Prostate gland (tissue), 2 donors: ENCODE results near the gene CD82.

ENCODE experiments used
- CTCF ChIP-seq, 4 experiments: fragments of 200-600 bp in 2 of 4; fragments of 450-650 bp in 2 of 4; sonication (generic) in 2 of 4; IDR thresholded peaks; 1 replicate in 3 of 4; 2 replicates in 1 of 4; pipeline ENCODE4 v1.5.1; 2016 to 2019; ENCODE audit warnings: antibody characterized with exemption in 4 of 4, mild to moderate bottlenecking in 2 of 4, moderate library complexity in 2 of 4
- POLR2A ChIP-seq: fragments of 450-650 bp; IDR thresholded peaks from one replicate; pipeline ENCODE4 v1.6.1; 2016; ENCODE audit warnings: antibody characterized with exemption, mild to moderate bottlenecking

GRCh38 chr11:44648109-44648508, 82.6 kb downstream of the CD82 start:
- TF ChIP-seq CTCF (IDR thresholded peaks at IDR 0.05) (no peak), POLR2A (no peak)
